ENCODE measurements around the gene ZNF665.
"Not testable (repeated sequence)": the region's sequence is repeated elsewhere in the genome, so short reads cannot be mapped to it uniquely, and the experiment has no call there.

Gene ZNF665

GRCh38 chr19:53157626-53158025 is 35.5 kb downstream of the ZNF665 start:
- no peak for DNase-seq (ENCODE audit: low spot score)

- no peak for DNase-seq (ENCODE audit: low spot score)
Observed at GRCh38 chr19:53156850-53157249, 36.3 kb downstream of the ZNF665 start.

GRCh38 chr19:53147645-53148044 is 45.5 kb downstream of the ZNF665 start:
- no peak for DNase-seq (ENCODE audit: low spot score)

- DNase-seq (ENCODE audit: low spot score): no peak
Observed at GRCh38 chr19:53140351-53140750, 52.8 kb downstream of the ZNF665 start.

GRCh38 chr19:53136432-53136831 is 56.7 kb downstream of the ZNF665 start:
- DNase-seq (ENCODE audit: low spot score): no peak

- DNase-seq (ENCODE audit: low spot score): peak; percentile 63
Observed at GRCh38 chr19:53132141-53132991, 60.8 kb downstream of the ZNF665 start, which contains the start of gene ZNF415. Gene ZNF415, minus strand, starts transcription at chr19:53132910. Its CDS starts 10,234 bp downstream, at chr19:53122676.

- DNase-seq (ENCODE audit: low spot score): no peak
Observed at GRCh38 chr19:53131727-53132126, 61.4 kb downstream of the ZNF665 start.

GRCh38 chr19:53131085-53131590 is 62.0 kb downstream of the ZNF665 start:
- DNase-seq (ENCODE audit: low spot score): no peak

- no peak for DNase-seq (ENCODE audit: low spot score)
Observed at GRCh38 chr19:53130506-53130905, 62.7 kb downstream of the ZNF665 start.

GRCh38 chr19:53126733-53127526 is 66.2 kb downstream of the ZNF665 start:
- DNase-seq (ENCODE audit: low spot score): not testable (repeated sequence)

GRCh38 chr19:53123400-53123799 is 69.8 kb downstream of the ZNF665 start:
- no peak for DNase-seq (ENCODE audit: low spot score)

Data from hepatic stellate cell (primary cell).